Frontal cortex (tissue), 4 donors: Measurements from ENCODE around the gene GALNT18. TPM values are rescaled to one million over a fixed set of nuclear protein-coding genes. Genes with fewer than 3 reads are reported as not detected.

ENCODE experiments used
- DNase-seq, 2 donors: peaks; one replicate each; pipeline ENCODE4 v3.0.0; 2012; ENCODE audit warnings: low spot score in 2 of 2
- FAIRE-seq: peaks from 2 replicates; lab custom pipeline; 2012; peaks lifted over from hg19 to GRCh38; lab: Jason Lieb, UNC
- total RNA-seq: library from RNA; depleted of rRNA; stranded (reverse); fragments of >200 nt; gene quantifications from one replicate; pipeline ENCODE4 v1.2.3, GENCODE V29; 2014
- donor health status: control.
- donor health status: control.
- donor health status: control.

Gene GALNT18
- total RNA-seq, 1 donor from 2014 or later = 20.4 TPM

- DNase-seq = no peak
- FAIRE-seq = no peak
Measured at GRCh38 chr11:11572386-11572785, 49.4 kb downstream of the GALNT18 start.

GRCh38 chr11:11571893-11572292 lies 49.9 kb downstream of the GALNT18 start:
- no peak for DNase-seq
- no peak for FAIRE-seq

- DNase-seq (no peak), FAIRE-seq (no peak)
Measured at GRCh38 chr11:11570823-11571222, 51.0 kb downstream of the GALNT18 start.

- no peak for FAIRE-seq
- DNase-seq = peak in 1 of 2 donors; percentile 42
Measured at GRCh38 chr11:11569936-11570491, 51.8 kb downstream of the GALNT18 start.

GRCh38 chr11:11568651-11569229 lies 53.1 kb downstream of the GALNT18 start:
- FAIRE-seq (no peak), DNase-seq (no peak)

- DNase-seq (no peak), FAIRE-seq (no peak)
Measured at GRCh38 chr11:11567936-11568650, 53.7 kb downstream of the GALNT18 start.

GRCh38 chr11:11565636-11566035 lies 56.2 kb downstream of the GALNT18 start:
- DNase-seq (no peak), FAIRE-seq (no peak)

- no peak for FAIRE-seq
- peak in 1 of 2 donors; percentile 28 for DNase-seq
Measured at GRCh38 chr11:11563200-11563975, 58.4 kb downstream of the GALNT18 start.

GRCh38 chr11:11561991-11562390 lies 59.8 kb downstream of the GALNT18 start:
- no peak for FAIRE-seq
- DNase-seq = no peak

- DNase-seq (no peak), FAIRE-seq (no peak)
Measured at GRCh38 chr11:11558826-11559225, 63.0 kb downstream of the GALNT18 start.

- DNase-seq (no peak), FAIRE-seq (no peak)
Measured at GRCh38 chr11:11558396-11558795, 63.4 kb downstream of the GALNT18 start.

- DNase-seq (no peak), FAIRE-seq (no peak)
Measured at GRCh38 chr11:11555208-11555607, 66.6 kb downstream of the GALNT18 start.

- FAIRE-seq (no peak), DNase-seq (no peak)
Measured at GRCh38 chr11:11553573-11553972, 68.2 kb downstream of the GALNT18 start.

- DNase-seq (no peak), FAIRE-seq (no peak)
Measured at GRCh38 chr11:11552529-11553087, 69.2 kb downstream of the GALNT18 start.

GRCh38 chr11:11550534-11550933 lies 71.3 kb downstream of the GALNT18 start:
- FAIRE-seq = no peak
- no peak for DNase-seq

GRCh38 chr11:11545285-11546275 lies 76.2 kb downstream of the GALNT18 start:
- DNase-seq (no peak), FAIRE-seq (no peak)

GRCh38 chr11:11543656-11544055 lies 78.1 kb downstream of the GALNT18 start:
- no peak for FAIRE-seq
- DNase-seq = no peak

- no peak for FAIRE-seq
Measured at GRCh38 chr11:11540157-11540556, 81.6 kb downstream of the GALNT18 start.

GRCh38 chr11:11538277-11538960 lies 83.4 kb downstream of the GALNT18 start:
- FAIRE-seq (no peak), DNase-seq (no peak)

More at GRCh38 chr11:11540157-11540556, 81.6 kb downstream of the GALNT18 start:
- DNase-seq = no peak
